ENCODE data around the gene GSX2. TPM values are rescaled to one million over a fixed set of nuclear protein-coding genes. Genes with fewer than 3 reads are reported as not detected.

Gene GSX2
- total RNA-seq, 2 experiments from 2014 or later, result not detected

DNA sequence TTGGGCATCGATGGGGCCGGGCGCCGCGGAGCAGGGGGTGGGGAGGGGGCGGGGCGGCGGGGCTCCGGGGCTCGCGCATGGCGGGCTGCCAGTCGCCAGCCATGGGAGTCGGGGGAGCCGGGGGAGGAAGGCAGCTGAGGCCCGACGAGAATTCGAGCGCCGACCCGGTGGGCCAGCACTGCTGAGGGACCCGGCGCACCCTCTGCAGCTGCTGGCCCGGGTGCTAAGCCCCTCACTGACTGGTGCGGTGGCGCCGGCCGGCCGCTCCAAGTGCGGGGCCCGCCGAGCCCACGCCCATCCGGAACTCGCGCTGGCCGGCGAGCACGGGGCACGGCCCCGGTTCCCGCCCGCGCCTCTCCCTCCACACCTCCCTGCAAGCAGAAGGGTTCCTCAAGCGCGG lies 49.4 kb downstream of the GSX2 start:
- no peak overlapping the region for H3K4me3 Mint-ChIP-seq
- ChIA-PET POLR2A (no interaction called here), CTCF (no interaction called here)
- H3K36me3 Mint-ChIP-seq (ENCODE audit: low read depth), result no peaks in the 10 kb centered on the region
- DNase-seq (no peak), ATAC-seq (no peak)
- H3K27ac Mint-ChIP-seq, result no peak overlapping the region
- no peaks in the 10 kb centered on the region for H3K27me3 Mint-ChIP-seq
- TF ChIP-seq, protein P1, sequence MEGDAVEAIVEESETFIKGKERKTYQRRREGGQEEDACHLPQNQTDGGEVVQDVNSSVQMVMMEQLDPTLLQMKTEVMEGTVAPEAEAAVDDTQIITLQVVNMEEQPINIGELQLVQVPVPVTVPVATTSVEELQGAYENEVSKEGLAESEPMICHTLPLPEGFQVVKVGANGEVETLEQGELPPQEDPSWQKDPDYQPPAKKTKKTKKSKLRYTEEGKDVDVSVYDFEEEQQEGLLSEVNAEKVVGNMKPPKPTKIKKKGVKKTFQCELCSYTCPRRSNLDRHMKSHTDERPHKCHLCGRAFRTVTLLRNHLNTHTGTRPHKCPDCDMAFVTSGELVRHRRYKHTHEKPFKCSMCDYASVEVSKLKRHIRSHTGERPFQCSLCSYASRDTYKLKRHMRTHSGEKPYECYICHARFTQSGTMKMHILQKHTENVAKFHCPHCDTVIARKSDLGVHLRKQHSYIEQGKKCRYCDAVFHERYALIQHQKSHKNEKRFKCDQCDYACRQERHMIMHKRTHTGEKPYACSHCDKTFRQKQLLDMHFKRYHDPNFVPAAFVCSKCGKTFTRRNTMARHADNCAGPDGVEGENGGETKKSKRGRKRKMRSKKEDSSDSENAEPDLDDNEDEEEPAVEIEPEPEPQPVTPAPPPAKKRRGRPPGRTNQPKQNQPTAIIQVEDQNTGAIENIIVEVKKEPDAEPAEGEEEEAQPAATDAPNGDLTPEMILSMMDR (IDR thresholded peaks at IDR 0.05), result no peak
- H3K4me1 Mint-ChIP-seq (ENCODE audit: low read depth), result peaks cover 10% of the 10 kb centered on the region
- H3K9me3 Mint-ChIP-seq, result peaks cover 4% of the 10 kb centered on the region
- intact Hi-C loops (cut with micrococcal nuclease), result no loop called here

Other genes starting within 250 kb of the GSX2 start
- 10 to 100 TPM; 16.8 to 17.5 TPM for gene CHIC2, start 35.6 kb upstream of the GSX2 start, total RNA-seq
- not detected for gene PDGFRA, start 129.1 kb downstream of the GSX2 start, total RNA-seq

All from activated CD8-positive, alpha-beta T cell treated with anti-CD3 and anti-CD28 coated beads for 36 hours (primary cell).